Fibroblast of the aortic adventitia (primary cell): ENCODE measurements around the gene LSP1. TPM values are rescaled to one million over a fixed set of nuclear protein-coding genes. Genes with fewer than 3 reads are reported as not detected.
A peak's percentile ranks its signal among the peaks of the same experiment; 100 is the strongest.

Experiments used
- DNase-seq: peaks from one replicate; pipeline ENCODE4 v3.0.0-alpha.2; 2010; ENCODE audit warnings: low read depth
- H3K4me3 ChIP-seq: 2 replicates; pipeline ENCODE4 v1.5.1; 2011; ENCODE audit warnings: low read depth, mild to moderate bottlenecking, control low read depth, low read length, moderate library complexity
- total RNA-seq: library from RNA; depleted of rRNA; stranded (reverse); fragments of >200 nt; gene quantifications from 2 replicates; pipeline ENCODE4 v1.2.3, GENCODE V29; 2012; ENCODE audit warnings: low replicate concordance
- TF ChIP-seq, protein P1 (sequence below): IDR thresholded peaks from 2 replicates; pipeline ENCODE4 v1.5.1; 2011; ENCODE audit warnings: mild to moderate bottlenecking, low read length, control low read depth, inconsistent platforms; ENCODE audit not compliant: insufficient read depth

LSP1 gene
- total RNA-seq, 1 donor = 40.2 TPM

DNA sequence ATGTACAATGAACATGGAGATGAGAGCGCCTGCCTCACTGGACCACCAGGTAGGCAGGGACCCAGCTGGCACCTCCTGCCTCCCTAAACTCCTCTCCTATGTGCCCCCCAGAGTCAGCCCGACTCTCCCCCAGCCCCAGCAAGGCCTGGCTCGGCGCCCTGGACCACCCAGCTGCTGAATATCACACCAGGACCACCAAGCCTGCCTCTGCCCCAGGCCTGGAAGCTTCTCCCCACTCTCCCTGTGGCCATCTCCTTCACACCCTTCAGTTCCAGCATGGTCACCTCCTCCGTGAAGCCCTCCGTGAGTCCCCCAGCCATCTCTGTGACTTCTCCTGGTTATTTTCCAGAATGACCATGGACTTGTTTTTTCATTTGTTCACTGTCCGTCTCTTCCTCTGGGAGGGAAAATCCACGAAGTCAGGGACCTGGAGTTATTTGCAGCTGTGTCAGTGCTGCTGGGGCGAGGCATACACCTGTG lies 6.4 kb upstream of the LSP1 start:
- DNase-seq = no peak
- TF ChIP-seq, protein P1, sequence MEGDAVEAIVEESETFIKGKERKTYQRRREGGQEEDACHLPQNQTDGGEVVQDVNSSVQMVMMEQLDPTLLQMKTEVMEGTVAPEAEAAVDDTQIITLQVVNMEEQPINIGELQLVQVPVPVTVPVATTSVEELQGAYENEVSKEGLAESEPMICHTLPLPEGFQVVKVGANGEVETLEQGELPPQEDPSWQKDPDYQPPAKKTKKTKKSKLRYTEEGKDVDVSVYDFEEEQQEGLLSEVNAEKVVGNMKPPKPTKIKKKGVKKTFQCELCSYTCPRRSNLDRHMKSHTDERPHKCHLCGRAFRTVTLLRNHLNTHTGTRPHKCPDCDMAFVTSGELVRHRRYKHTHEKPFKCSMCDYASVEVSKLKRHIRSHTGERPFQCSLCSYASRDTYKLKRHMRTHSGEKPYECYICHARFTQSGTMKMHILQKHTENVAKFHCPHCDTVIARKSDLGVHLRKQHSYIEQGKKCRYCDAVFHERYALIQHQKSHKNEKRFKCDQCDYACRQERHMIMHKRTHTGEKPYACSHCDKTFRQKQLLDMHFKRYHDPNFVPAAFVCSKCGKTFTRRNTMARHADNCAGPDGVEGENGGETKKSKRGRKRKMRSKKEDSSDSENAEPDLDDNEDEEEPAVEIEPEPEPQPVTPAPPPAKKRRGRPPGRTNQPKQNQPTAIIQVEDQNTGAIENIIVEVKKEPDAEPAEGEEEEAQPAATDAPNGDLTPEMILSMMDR = no peak
- no peak overlapping the region for H3K4me3 ChIP-seq

DNA sequence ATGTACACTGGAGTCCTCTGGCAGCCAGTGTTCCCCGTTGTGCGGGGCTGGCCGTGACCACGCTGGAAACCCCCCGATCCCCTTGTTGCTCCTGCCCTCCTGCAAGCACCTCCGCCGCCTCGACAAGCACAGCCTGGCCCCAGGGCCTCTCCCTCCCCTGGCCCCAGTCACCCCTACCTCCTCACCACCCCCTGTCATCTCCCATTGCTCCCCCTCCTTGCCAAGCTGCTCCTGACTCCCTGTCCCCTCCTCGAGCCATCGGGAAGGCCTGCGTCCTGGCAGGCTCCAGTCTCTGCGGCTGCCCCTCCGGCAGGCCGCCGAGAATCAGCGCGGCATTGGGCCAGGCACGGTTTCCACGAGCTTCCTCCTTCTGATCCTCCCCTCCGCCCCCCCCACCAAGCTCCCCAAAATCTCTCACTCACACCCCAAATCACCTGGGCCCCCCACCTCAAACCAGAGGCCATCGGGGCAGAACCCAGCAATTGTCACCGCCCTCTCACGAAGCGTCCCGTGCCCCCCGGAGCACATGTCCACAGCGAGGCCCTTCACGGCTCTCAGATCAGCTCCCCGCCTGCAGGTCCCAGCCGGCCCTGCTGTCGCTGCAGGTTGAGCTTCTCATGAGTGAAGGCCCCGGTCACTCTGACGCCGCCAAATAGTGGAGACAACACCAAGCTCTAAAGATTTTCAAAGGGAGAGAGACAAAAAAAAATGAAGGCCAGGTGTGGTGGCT lies 5.7 kb upstream of the LSP1 start:
- DNase-seq = no peak
- TF ChIP-seq, protein P1 = no peak
- no peak overlapping the region for H3K4me3 ChIP-seq

DNA sequence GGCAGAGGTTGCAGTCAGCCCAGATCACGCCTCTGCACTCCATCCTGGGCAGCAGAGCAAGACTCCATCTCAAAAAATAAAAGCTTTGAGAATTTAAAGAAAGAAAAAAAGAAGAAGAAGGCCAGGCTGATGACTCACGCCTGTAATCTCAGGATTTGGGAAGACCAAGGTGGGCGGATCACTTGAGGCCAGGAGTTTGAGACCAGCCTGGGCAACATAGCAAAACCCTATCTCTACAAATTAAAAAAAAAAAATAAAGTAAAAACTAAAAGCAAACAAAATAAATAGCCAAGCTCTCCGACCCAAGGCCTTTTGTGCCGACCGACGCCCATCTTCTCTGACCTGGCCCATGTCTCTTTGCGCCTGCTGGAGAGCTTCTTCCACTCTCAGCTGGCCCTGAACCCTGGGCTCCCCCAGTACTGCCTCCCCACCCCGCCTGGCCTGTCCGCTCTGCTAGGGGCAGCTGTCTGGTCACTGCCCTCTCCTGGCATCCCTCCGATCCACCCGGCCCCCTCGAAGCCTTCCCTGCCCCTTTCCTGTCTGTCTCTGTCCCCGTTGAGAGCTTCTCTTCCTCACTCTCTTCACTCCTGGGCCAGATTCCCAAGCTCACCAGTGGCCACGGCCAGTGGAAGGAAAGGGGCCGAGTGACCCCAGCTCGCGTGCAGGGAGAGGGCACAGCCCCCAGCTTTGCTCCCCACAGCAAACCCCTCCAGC lies 4.8 kb upstream of the LSP1 start:
- TF ChIP-seq, protein P1 = no peak
- peak; percentile 59 for DNase-seq

DNA sequence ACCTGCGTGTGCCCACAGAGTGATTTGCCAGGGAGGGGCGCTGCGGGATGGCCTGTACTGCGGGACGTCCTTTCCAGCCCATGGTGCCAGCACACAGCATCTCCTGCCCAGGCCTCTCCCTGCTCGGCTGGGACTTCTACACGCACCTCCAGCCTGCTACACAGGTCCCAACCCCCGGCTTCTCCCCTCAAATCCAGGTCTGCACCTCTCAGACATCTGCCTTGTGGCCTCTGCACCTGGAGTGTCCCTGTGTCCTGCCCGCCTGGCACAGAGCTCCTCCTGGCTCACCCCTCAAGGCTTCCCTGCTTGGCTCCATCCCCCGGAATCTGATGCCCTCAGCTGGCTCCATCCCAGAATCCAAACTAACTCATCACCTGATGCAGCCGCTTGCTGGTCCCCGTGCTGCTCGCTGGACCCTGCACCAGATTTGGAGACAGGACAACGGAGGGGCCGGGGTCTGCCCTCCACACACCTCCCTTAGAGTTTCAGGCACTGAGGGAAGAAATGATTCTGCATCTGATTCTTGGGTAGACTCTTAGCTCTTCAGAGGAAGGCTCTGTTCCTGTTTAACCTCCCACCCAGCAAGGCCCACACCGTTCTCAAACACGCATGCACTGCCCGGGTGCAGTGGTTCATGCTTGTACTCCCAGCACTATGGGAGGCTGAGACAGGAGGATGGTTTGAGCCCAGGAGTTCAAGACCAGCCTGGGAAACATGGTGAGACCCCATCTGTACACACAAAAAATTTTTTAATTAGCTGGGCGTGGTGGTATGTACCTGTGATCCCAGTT lies 4.0 kb upstream of the LSP1 start:
- no peak overlapping the region for H3K4me3 ChIP-seq
- no peak for DNase-seq
- TF ChIP-seq, protein P1 = no peak

More for the DNA sequence above, 4.8 kb upstream of the LSP1 start:
- no peak overlapping the region for H3K4me3 ChIP-seq

DNA sequence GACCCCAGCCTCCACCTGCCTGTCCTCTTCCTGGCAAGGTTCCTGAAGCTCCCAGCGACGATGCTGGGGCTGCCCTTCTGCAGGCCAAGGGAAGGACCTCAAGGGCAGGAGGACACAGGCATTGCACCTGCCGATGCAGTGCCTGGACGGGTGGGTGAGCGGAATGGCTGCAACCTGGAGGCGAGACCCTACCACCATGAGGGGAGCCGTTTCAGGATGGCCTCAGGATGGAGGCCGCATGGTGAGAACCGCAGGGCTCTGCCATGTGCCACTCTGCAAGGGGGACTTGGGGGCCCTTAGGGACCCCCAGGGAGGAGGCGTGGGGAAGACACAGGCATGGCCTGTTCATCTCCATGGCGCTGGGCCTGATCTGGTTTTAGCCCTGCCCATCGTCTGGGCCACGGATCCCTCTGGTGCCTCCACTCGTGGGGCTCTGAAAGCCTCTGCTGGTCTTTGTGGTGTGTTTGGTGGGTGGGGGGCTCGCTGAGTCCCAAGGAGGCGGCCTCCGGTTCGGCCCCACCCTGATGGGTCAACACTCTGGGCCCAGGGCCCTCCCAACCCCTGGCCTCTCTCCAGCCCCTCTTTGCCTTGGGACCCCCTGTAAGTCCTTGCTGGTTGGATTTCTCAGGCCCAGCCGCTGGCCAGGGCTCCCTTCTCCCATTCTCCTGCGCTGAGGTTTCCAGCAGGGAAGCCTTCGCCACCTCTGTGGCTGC lies 1.3 kb upstream of the LSP1 start:
- no peak for DNase-seq
- TF ChIP-seq, protein P1 = no peak

DNA sequence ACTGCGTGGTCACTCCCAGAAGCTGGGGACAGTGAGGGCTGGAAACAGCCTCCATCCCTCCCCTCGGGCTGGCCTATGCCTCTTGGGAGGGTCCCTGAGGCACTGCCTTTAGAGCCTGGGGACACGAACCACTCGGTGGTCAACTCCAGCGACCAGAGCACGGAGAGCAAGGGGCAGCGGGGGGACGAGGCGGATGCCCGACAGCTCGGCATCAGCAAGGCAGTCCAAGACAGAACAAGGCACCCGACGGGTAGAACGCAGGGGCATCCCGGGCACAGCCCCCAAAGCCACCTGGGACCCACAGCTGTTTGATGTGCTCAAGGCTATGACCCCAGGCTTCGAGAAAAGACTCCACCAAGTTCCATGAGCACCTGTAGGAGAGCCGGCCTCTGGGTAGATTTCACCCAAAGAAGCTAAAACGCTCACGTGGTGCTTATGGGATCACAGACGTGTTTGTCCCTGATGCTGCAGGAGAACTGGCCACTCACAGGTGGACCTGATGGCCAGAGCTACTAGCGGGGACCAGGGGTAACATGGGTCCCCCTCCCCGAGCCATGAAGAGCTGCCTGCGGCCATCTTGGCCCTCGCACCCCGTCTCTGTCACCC lies 510 bp upstream of the LSP1 start:
- no peak for DNase-seq
- H3K4me3 ChIP-seq = no peak overlapping the region
- TF ChIP-seq, protein P1 = no peak

More for the DNA sequence above, 1.3 kb upstream of the LSP1 start:
- H3K4me3 ChIP-seq = no peak overlapping the region
